Gastrocnemius medialis (tissue), 4 donors: ENCODE results near the gene GAMT.

Experiments
- CTCF ChIP-seq, 5 experiments: fragments of 450-650 bp in 3 of 5; fragments of 200-600 bp in 2 of 5; sonication (generic) in 2 of 5; IDR thresholded peaks in 4 of 5; conservative IDR thresholded peaks in 1 of 5; 1 replicate in 4 of 5; 2 replicates in 1 of 5; pipeline ENCODE4 v1.5.1; 2016 to 2019; ENCODE audit warnings: antibody characterized with exemption in 5 of 5, mild to moderate bottlenecking in 3 of 5, moderate library complexity in 3 of 5
- POLR2A ChIP-seq, 2 donors: fragments of 450-650 bp; IDR thresholded peaks; one replicate each; pipeline ENCODE4 v1.6.1; 2017; ENCODE audit warnings: antibody characterized with exemption in 2 of 2, mild to moderate bottlenecking in 2 of 2, moderate library complexity in 2 of 2

GRCh38 chr19:1441677-1442438, 40.5 kb upstream of the GAMT start:
- TF ChIP-seq CTCF (IDR thresholded peaks at IDR 0.05 in 4 of 5, conservative IDR thresholded peaks at IDR 0.05 in 1 of 5) (no peak), POLR2A (IDR thresholded peaks at IDR 0.05) (no peak)
